HG03039 (cell line): ENCODE data around the gene OLA1.

ENCODE experiments used
- ATAC-seq: cut with Tn5 transposase; IDR thresholded peaks from one replicate; pipeline ENCODE4 v1.9.1; 2021; ENCODE audit warnings: mild to moderate bottlenecking, moderate library complexity; ENCODE audit not compliant: unreplicated experiment

Gene OLA1

GRCh38 chr2:174180726-174181236 is 67.6 kb downstream of the OLA1 start:
- ATAC-seq = no peak

- ATAC-seq = no peak
Measured at GRCh38 chr2:174180165-174180724, 68.1 kb downstream of the OLA1 start.

GRCh38 chr2:174177316-174177890 is 70.9 kb downstream of the OLA1 start:
- ATAC-seq = no peak

- ATAC-seq = no peak
Measured at GRCh38 chr2:174176898-174177297, 71.4 kb downstream of the OLA1 start.

- no peak for ATAC-seq
Measured at GRCh38 chr2:174174741-174175140, 73.6 kb downstream of the OLA1 start.

- no peak for ATAC-seq
Measured at GRCh38 chr2:174172802-174173355, 75.5 kb downstream of the OLA1 start.

- no peak for ATAC-seq
Measured at GRCh38 chr2:174171686-174172445, 76.5 kb downstream of the OLA1 start.

- ATAC-seq = no peak
Measured at GRCh38 chr2:174169372-174169771, 79.0 kb downstream of the OLA1 start.

- ATAC-seq = no peak
Measured at GRCh38 chr2:174166261-174166660, 82.1 kb downstream of the OLA1 start.

GRCh38 chr2:174161490-174161889 is 86.8 kb downstream of the OLA1 start:
- ATAC-seq = no peak

- ATAC-seq = no peak
Measured at GRCh38 chr2:174158003-174158402, 90.3 kb downstream of the OLA1 start.

- no peak for ATAC-seq
Measured at GRCh38 chr2:174157053-174157452, 91.3 kb downstream of the OLA1 start.

GRCh38 chr2:174153757-174154680 is 94.3 kb downstream of the OLA1 start:
- ATAC-seq = no peak

GRCh38 chr2:174149530-174149929 is 98.8 kb downstream of the OLA1 start:
- no peak for ATAC-seq

- ATAC-seq = no peak
Measured at GRCh38 chr2:174148833-174149232, 99.5 kb downstream of the OLA1 start.

GRCh38 chr2:174145827-174146226 is 102.5 kb downstream of the OLA1 start:
- ATAC-seq = no peak

- ATAC-seq = no peak
Measured at GRCh38 chr2:174142290-174142689, 106.0 kb downstream of the OLA1 start.

GRCh38 chr2:174138161-174138560 is 110.2 kb downstream of the OLA1 start:
- ATAC-seq = no peak

- no peak for ATAC-seq
Measured at GRCh38 chr2:174135981-174136380, 112.4 kb downstream of the OLA1 start.

- ATAC-seq = no peak
Measured at GRCh38 chr2:174125090-174125489, 123.2 kb downstream of the OLA1 start.

GRCh38 chr2:174124181-174124580 is 124.2 kb downstream of the OLA1 start:
- no peak for ATAC-seq
